Liver (tissue), 3 donors: ENCODE data around the gene CCDC68.

Experiments
- ATF3 ChIP-seq: IDR thresholded peaks from 2 replicates; pipeline ENCODE4 v1.6.1; 2016; ENCODE audit warnings: antibody characterized with exemption
- CTCF ChIP-seq: fragments of 150-350 bp; IDR thresholded peaks from 2 replicates; pipeline ENCODE4 v1.5.1; 2017; ENCODE audit warnings: improper control_type of control experiment, low read depth, low read length; ENCODE audit not compliant: missing input control
- EGR1 ChIP-seq, 2 donors: IDR thresholded peaks; 2 replicates each; pipeline ENCODE4 v1.6.1; 2016 to 2018; ENCODE audit warnings: antibody characterized with exemption in 2 of 2, low read depth in 2 of 2
- FOXA2 ChIP-seq: IDR thresholded peaks from 2 replicates; pipeline ENCODE4 v1.6.1; 2016; ENCODE audit warnings: antibody characterized with exemption
- GABPA ChIP-seq, 2 donors: IDR thresholded peaks in 1 of 2; conservative IDR thresholded peaks in 1 of 2; 2 replicates each; pipeline ENCODE4 v1.6.1; 2016; ENCODE audit warnings: antibody characterized with exemption in 2 of 2, mild to moderate bottlenecking in 1 of 2, moderate library complexity in 1 of 2
- MAX ChIP-seq: IDR thresholded peaks from 2 replicates; pipeline ENCODE4 v1.6.1; 2016; ENCODE audit warnings: antibody characterized with exemption
- REST ChIP-seq: IDR thresholded peaks from 2 replicates; pipeline ENCODE4 v1.6.1; 2016; ENCODE audit warnings: antibody characterized with exemption, mild to moderate bottlenecking
- TAF1 ChIP-seq: conservative IDR thresholded peaks from 2 replicates; pipeline ENCODE4 v1.6.1; 2016; ENCODE audit warnings: antibody characterized with exemption, mild to moderate bottlenecking
- YY1 ChIP-seq: IDR thresholded peaks from 2 replicates; pipeline ENCODE4 v1.6.1; 2016; ENCODE audit warnings: antibody characterized with exemption, mild to moderate bottlenecking
- donor health status: healthy.
- donor health status: healthy.

- no peak for TF ChIP-seq MAX
- no peak for TF ChIP-seq FOXA2
- TF ChIP-seq CTCF, result no peak
- TF ChIP-seq TAF1, result no peak
- no peak for TF ChIP-seq EGR1 (IDR thresholded peaks at IDR 0.05; ENCODE audit: low read depth in 2 of 2)
- no peak for TF ChIP-seq YY1
- TF ChIP-seq ATF3, result no peak
- no peak for TF ChIP-seq GABPA (IDR thresholded peaks at IDR 0.05 in 1 of 2, conservative IDR thresholded peaks at IDR 0.05 in 1 of 2)
- TF ChIP-seq REST, result no peak
Observed at GRCh38 chr18:54923339-54923956, 35.8 kb downstream of the CCDC68 start.
